GM18526 (cell line): ENCODE results near the gene UBE2L3.

Experiments used
- POLR2A ChIP-seq: IDR thresholded peaks from 3 replicates; pipeline ENCODE4 v1.6.1; 2011; ENCODE audit not compliant: insufficient read length; ENCODE audit errors: extremely low read depth

The UBE2L3 gene

DNA sequence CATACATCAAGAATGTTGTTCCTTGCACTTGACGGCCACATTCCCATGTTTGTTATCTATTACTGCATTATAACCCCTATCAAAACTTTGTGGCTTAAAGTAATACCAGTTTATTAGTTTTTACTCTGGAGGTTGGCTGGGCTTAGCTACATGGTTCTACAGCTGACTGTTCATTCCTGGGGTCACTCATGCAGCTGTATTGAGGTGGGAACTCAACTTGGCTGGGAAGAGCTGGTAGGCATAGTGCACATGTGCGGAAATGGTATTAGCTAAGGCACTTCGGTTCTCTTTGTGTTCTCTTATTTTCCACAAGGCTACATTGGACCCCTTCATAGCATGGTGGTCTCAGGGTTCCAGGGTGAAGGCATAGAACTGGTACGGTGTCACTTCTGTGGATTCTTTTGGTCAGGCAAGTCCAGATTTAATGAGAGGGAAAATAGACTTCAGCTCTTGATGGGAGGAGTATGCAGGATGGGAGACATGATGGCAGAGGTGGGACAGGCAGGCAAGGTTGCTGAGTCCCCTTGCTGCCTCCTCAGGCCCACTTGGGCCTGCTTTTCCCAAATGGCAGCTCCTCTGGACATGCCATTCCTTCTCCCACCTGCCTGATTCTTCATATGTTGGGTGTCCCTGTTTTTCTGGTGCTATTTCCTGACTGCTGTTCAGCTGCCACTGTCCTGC is 46.2 kb downstream of the UBE2L3 start:
- TF ChIP-seq POLR2A: no peak

DNA sequence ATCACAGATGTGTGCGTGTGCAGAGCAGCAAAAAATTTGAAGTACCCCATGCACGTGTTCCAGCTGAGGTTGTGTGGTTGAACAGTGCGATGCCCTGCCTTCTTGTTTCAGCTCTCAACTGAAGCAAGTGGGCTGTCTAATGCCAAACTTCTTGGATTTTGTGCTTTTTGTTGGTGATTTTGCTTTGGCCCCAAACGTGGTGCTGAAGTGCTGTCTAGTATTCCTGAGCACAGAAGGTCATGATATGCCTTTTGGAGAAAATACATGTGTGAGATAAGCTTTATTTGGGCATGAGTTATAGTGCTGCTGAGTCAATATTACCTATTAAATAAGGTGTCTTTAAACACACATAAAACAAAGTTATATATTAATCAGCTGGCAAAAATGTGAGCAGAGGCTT is 48.2 kb downstream of the UBE2L3 start:
- TF ChIP-seq POLR2A: no peak

DNA sequence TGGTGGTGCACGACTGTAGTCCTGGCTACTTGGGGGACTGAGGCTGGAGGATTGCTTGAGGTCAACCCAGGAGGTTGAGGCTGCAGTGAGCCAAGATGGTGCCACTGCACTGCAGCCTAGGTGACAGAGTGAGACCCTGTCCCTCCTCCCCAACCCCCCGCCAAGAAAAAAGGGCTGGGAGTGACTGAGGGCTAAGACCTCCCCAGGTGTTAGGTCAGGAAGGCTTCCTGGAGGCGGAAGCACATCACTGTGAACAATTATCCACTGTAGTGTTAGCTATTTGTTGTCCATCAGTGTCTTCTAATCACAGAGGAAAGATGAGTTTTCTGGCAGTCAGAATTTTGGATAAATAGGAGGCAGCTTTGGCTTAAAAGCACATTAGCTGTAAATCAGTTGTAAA is 53.5 kb downstream of the UBE2L3 start:
- TF ChIP-seq POLR2A: no peak

DNA sequence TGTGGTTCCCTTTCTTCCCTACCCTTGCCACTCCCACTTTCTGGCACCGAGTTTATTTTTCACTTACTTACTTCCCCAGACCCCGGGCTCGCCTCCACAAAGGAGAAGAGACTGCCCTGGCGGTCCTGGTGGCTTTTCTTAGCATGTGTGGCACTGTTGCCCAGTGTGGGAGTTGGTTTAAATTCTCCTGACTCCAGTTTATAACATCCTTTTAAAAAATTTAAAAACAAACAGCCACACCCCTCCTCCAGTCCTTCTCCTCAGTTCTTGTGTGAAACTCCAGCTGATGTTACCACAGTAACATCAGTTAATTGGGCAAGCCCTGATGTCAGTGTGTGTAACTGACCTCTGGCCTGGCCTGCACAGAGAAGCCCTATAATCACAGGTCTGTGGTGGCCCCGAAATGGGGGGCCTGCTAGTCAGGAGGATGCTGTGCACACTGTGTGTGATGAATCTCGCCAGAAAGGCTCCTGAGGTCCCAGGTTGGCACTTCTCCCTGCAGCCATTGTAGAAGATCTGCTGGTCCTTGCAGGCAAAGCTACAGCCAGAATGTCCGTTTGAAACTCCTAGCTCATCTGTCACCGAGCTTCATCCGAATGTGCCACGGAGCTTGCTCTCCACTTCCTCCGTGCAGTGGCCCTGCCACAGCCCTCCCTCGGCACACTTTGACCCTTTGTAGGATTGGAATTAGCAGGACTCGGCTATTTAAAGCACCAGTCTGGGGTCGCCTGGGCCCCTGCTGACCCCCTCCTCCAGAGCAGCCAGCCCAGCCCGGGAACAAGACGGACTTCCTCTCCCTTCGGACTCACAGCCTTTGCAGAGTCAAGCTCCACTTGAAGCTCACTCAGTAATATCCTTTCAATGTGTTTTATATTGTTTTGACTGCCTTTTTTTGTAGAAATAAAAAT is 54.8 kb downstream of the UBE2L3 start:
- no peak for TF ChIP-seq POLR2A

DNA sequence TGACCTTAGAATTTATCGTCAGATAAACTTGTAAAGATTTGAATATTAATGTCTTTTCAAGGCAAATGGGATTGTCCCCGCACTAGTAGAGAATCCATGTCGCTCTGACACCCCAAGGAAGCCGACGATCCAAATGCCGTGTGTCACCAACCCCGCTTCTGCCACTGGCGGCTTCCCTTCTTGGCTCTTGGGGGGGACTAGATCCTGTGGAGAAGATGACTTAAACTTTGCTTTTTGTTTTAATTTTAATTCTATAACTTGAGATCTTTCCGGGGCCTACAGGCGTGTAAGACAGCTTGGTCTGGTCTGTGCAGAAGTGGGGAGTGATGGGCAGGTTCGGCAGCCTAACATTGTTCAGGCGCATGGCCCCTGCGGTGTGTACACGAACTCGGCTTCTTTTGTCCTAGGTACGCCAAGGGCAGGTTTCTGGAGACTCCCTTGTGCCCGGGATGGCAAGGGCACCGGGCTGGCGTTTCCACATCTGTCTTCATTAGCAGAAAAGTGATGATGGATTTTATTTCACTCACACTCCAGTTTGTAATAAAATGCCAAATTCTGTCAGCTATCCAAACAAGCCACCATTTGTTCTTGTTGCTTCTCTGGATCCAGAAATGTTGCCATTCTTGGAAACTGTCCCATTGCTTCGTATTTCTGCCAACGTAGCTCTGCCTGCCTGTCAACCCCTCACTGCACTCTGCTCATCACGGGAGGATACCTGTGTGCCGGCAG is 55.6 kb downstream of the UBE2L3 start:
- TF ChIP-seq POLR2A: no peak

DNA sequence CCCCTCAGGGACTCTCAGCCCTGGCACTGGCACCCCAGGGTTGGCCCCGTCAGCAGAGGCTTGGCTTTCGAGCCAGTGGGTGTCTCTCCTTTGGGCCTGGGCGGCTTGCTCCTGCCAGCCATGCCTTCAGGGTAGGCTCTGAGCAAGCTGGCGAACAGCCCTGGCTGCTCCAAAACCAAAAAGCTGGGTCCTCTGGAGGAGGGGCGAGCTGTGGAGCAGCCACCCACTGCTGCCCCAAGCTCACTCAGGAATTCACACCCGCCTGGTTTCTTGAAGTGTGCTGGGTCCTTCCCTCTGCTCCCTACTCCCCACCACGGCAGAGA is 56.1 kb downstream of the UBE2L3 start:
- no peak for TF ChIP-seq POLR2A

DNA sequence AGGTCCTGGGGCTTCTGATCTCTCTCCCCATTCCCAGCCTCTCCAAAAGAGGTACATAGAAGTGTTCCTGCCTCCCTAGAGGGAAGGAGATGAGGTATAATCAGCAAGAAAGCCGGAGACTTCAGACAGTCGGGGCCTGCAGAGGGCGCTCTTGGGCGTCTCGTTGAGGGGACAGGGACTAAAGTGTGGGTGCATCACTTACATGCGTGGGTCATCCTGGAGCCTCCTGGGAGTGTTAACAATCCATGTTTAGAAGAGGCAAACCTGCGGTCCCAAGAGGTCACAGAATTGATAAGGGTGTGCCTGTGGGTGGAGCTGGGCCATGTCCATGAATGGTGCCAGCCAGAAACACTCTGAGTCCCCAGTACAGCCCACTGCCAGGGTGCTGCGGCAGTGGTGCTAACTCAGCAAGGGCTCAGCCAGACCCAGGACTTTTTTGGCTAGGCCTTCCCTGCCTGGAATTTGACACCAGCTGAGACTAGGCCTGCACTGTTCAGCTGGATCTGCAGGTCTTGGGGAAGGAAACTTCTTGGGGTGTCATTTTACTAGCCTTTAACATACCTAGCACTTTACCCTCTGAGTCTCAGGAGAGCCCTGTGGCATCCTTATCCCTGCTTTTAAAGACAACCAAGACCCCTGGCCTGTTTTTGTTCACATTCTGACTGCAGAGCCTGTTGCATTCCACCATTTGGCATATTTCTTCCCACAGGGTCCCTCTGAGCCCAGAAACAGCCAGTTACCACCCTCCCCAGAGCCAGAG is 56.8 kb downstream of the UBE2L3 start:
- TF ChIP-seq POLR2A: no peak

DNA sequence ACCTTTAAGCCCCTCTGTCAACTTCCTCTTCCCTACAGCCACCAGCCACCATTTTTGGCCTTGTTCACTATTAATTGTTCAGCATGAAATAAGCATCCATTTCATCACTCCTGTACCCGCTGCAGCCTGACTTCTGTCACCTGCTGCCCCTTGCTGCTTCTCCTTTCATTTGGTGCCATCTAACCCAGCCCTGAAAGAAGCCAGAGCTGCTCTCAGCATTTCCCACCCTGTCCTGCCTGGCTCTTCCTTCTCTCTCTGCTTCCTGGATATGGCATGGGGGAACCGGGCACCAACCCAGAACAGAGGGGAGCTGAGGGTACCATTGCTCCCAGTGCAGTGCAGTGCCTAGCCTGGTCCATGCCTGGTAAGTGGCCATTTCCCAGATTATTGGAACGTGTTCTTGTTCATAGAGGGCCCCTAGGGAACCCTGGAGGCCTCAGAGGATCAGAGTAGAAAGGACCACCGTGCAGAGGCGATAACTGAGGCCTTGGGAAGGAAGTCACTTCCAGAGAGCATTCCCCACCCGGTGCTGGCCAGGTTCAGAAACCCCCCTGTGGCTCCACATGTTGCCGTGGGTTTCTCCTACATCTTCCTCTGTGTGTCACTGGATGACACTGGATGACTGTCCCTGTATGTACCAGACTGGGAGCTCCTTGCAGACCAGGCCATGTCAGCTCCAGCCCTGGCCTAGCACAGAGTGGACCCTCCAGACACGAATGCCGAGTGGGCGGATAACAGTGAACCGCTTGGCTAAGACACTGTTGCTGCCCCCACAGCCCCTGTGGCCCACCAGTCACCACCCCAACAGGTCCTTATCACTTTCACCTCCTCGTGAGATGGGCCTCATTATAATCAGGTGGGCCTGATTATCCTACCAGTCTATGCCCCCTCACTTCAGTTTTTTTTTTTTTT is 57.6 kb downstream of the UBE2L3 start:
- TF ChIP-seq POLR2A: no peak

DNA sequence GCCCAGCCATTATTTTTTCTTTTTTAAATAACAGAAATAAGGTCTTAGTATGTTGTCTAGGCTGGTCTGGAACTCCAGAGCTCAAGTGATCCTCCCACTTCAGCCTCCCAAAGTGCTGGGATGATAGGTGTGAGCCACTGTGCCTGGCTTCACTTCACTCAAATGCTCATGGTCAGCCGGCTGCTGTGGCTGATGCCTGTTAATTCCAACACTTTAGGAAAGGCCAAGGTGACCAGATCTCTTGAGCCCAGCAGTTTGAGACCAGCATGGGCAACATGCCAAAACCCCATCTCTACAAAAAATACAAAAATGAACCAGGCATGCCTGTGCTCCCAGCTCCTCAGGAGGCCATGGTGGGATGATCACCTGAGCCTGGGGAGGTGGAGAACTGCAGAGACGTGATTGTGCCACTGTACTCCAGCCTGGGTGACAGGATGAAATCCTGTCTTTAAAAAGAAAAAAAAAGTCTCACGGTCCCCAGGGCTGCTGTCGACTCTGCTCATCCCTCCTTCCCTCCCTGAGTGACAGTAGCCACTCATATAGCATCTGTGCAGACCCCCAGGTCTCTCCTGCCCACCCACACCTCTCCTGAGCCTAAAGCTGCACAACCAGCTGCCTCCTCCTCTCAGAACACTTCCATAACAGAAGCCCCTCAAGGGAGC is 58.7 kb downstream of the UBE2L3 start:
- TF ChIP-seq POLR2A: no peak

DNA sequence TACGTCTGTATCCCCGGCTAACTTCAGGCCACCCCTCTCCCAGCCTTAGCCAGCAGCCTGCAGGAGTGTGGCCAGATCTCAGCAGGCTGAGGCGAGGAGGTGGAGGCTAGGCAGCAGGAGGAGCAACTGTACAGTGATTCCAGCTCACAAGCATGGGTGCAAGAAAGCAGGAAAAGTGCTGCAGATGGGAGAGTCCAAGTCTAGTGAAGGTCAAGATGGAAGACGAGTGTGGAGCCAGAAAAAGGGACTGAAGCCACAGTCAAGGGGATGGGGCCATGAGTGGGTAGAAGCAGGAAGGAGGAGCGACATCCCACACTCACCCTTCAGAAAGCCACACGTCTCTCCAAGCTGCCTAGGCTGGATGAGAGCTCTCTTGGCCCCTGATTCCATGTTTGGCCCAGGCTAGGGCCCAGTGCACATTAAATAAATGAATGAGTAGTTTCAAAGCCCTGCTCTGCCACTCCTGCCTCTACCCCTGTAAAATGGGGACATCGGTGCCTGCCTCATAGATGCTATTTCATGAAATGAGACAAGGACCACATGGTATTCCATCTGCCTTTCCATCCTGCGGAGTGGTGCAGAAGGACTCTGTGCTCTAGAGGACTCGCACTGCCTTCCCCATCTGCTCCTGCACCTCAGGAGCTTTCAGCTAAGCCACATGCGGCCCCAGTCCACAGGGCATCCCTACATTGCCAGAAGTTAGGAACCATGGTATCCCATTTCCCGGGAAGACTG is 59.4 kb downstream of the UBE2L3 start:
- no peak for TF ChIP-seq POLR2A

DNA sequence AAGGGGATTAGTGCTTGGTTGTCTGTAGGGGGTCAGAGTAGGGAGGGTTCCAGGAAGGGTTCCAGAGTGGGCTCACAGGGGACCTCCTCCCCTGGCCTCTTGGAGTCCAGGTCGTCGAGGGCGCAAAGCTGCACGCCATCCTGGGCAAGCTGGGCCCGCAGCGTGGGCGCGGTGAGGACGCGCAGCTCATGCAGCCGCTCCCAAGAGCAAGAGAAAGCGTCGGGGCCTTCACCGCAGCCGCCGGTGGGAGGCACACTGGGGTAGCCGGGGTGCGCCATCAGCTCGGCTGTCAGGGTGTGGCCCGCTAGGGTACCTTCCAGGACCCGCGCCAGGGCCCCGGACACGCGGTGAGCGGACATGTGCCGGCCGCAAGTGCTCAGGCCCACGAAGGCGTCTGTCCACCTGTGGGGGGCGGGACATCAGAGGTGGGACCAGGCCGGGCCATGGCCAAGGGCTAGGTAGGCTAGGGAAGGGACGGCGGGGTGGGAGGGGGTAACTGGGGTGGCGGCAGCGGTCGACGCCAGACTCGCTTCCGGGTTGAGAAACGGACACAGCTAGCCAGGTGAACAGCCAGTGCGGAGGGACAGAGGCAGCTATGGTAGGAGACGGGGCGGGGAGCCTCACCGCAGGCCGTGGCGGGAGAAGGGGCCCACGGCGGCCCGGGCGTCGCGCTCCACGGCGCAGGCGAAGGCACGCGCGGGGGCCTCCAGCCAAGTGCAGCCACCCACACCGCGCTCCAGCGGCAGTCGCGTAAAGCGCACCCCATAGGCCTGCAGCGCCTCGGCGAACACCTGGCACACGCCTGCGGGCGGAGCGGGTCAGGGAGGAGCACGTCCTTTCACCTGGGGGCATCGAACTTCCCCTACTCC is 61.1 kb downstream of the UBE2L3 start:
- TF ChIP-seq POLR2A: no peak
